Measurements from ENCODE around the gene CSNK1A1. TPM values are rescaled to one million over a fixed set of nuclear protein-coding genes. Genes with fewer than 3 reads are reported as not detected.

The CSNK1A1 gene
- polyA plus RNA-seq, 1 of the 3 experiments (the other 2 are of a cell fraction) = 70.7 TPM

GRCh38 chr5:149472399-149472798 lies 78.8 kb downstream of the CSNK1A1 start:
- H3F3A ChIP-seq (replicated peaks; ENCODE audit: insufficient read depth) = peaks cover 7% of the 10 kb centered on the region
- no peaks in the 10 kb centered on the region for H3K9me2 ChIP-seq
- DNase-seq = no peak
- no peak overlapping the region for H3K4me3 ChIP-seq (ENCODE audit: low read depth in 2 of 2, low read length in 1 of 2)
- ChIA-PET POLR2A (no interaction called here), CTCF (no interaction called here)
- H4K20me1 ChIP-seq (ENCODE audit: insufficient read depth) = no peaks in the 10 kb centered on the region
- H3K27ac ChIP-seq (ENCODE audit: low read depth in 2 of 2, low read length in 1 of 2) = no peak overlapping the region
- H3K36me3 ChIP-seq (replicated peaks in 1 of 2; ENCODE audit: control insufficient read depth in 1 of 2, insufficient read depth in 2 of 2, low read length in 1 of 2) = no peaks in the 10 kb centered on the region
- no peak overlapping the region for H3K9ac ChIP-seq
- H2AFZ ChIP-seq (ENCODE audit: low read depth) = no peak overlapping the region
- H3K4me1 ChIP-seq (ENCODE audit: control insufficient read depth in 1 of 2, insufficient read depth in 2 of 2, low read depth in 1 of 2, low read length in 1 of 2) = no peaks in the 10 kb centered on the region
- WGBS (ENCODE audit: low lambda C conversion rate) = 90% methylated on average over 4 of the region's 7 CpGs
- no peaks in the 10 kb centered on the region for H3K27me3 ChIP-seq (ENCODE audit: insufficient read depth)
- TF ChIP-seq CTCF (IDR thresholded peaks at IDR 0.05) (no peak), RCOR1 (IDR thresholded peaks at IDR 0.05; ENCODE audit: low read length) (no peak), JUND (IDR thresholded peaks at IDR 0.05) (no peak), EZH2phosphoT487 (IDR thresholded peaks at IDR 0.05; ENCODE audit: borderline replicate concordance, low read depth) (no peak), MAX (IDR thresholded peaks at IDR 0.05; ENCODE audit: low read depth) (no peak), TAF1 (IDR thresholded peaks at IDR 0.05; ENCODE audit: borderline replicate concordance, low read depth, low read length) (no peak), RAD21 (IDR thresholded peaks at IDR 0.05; ENCODE audit: low read length) (no peak), YY1 (IDR thresholded peaks at IDR 0.05; ENCODE audit: low read depth) (no peak), IRF3 (IDR thresholded peaks at IDR 0.05; ENCODE audit: low read depth, low read length) (no peak), RXRA (IDR thresholded peaks at IDR 0.05; ENCODE audit: borderline replicate concordance, low read depth) (no peak), USF2 (IDR thresholded peaks at IDR 0.05; ENCODE audit: borderline replicate concordance, low read depth, low read length) (no peak), ELF1 (IDR thresholded peaks at IDR 0.05) (no peak), SIN3A (IDR thresholded peaks at IDR 0.05; ENCODE audit: borderline replicate concordance, low read depth, low read length) (no peak), USF1 (IDR thresholded peaks at IDR 0.05; ENCODE audit: borderline replicate concordance, low read depth) (no peak)
- H3K9me3 ChIP-seq = no peaks in the 10 kb centered on the region
- no peak overlapping the region for H3K4me2 ChIP-seq
- no peaks in the 10 kb centered on the region for H3K79me2 ChIP-seq (ENCODE audit: insufficient read depth)

Measured in SK-N-SH (cell line).